A549 (cell line): ENCODE data around the gene ACSL4. TPM values are rescaled to one million over a fixed set of nuclear protein-coding genes. Genes with fewer than 3 reads are reported as not detected.

Experiments
- ATAC-seq, 2 experiments: fragments of 200-7000 bp in 1 of 2; fragments of >200 bp in 1 of 2; cut with Nextera tagmentation in 1 of 2; cut with Tn5 transposase in 1 of 2; 3 replicates each; pipeline versions ENCODE4 v1.8.0 to v1.9.1; 2018 to 2020; ENCODE audit warnings: mild to moderate bottlenecking in 1 of 2, moderate library complexity in 1 of 2
- CTCF ChIA-PET: fragments of 300-600 bp; sonication (Branson Sonifier 250); formaldehyde crosslinking; extraction: SDS; loops from one replicate; lab custom pipeline; 2021; ENCODE audit warnings: antibody characterized with exemption, inconsistent platforms; lab: Yijun Ruan, JAX
- POLR2A ChIA-PET: fragments of 350-600 bp; formaldehyde crosslinking; extraction: SDS; loops from one replicate; lab custom pipeline; 2021; ENCODE audit warnings: antibody characterized with exemption, inconsistent platforms; lab: Yijun Ruan, JAX
- DNase-seq, 2 experiments: peaks; one replicate each; pipeline versions ENCODE4 v3.0.0 to v3.0.0-alpha.2; 2011 to 2016; ENCODE audit warnings: low read depth in 1 of 2, low spot score in 1 of 2
- FAIRE-seq: peaks from 2 replicates; lab custom pipeline; 2011; peaks lifted over from hg19 to GRCh38; lab: Jason Lieb, UNC
- H3K27ac ChIP-seq, 2 experiments: fragments of >200 bp; sonication (Bioruptor Twin); formaldehyde crosslinking; 3 replicates each; pipeline ENCODE4 v1.5.1; 2016 to 2017
- H3K4me1 ChIP-seq: fragments of >200 bp; sonication (Bioruptor Twin); formaldehyde crosslinking; 3 replicates; pipeline ENCODE4 v1.6.1; 2016
- H3K4me2 ChIP-seq: fragments of >200 bp; sonication (Bioruptor Twin); formaldehyde crosslinking; 3 replicates; pipeline ENCODE4 v1.6.1; 2016
- H3K4me3 ChIP-seq: fragments of >200 bp; sonication (Bioruptor Twin); formaldehyde crosslinking; 3 replicates; pipeline ENCODE4 v1.5.1; 2016
- H3K9me3 ChIP-seq: fragments of >200 bp; sonication (Bioruptor Twin); formaldehyde crosslinking; 3 replicates; pipeline ENCODE4 v1.6.1; 2016
- BHLHE40 ChIP-seq: IDR thresholded peaks from 2 replicates; pipeline ENCODE4 v1.6.1; 2012; ENCODE audit warnings: low read depth, low read length, inconsistent platforms
- CBX2 ChIP-seq: fragments of 200-600 bp; sonication (generic); IDR thresholded peaks from 2 replicates; pipeline ENCODE4 v1.6.1; 2016; ENCODE audit warnings: low read depth, mild to moderate bottlenecking, borderline replicate concordance
- CBX8 ChIP-seq: fragments of 200-600 bp; sonication (generic); IDR thresholded peaks from 2 replicates; pipeline ENCODE4 v1.6.1; 2016
- ELK1 ChIP-seq: fragments of 150-350 bp; IDR thresholded peaks from 2 replicates; pipeline ENCODE4 v1.6.1; 2014; ENCODE audit warnings: low read depth, mild to moderate bottlenecking, low read length
- FOSL2 ChIP-seq, 2 experiments: fragments of 450-650 bp in 1 of 2; fragments of >200 bp in 1 of 2; sonication (Bioruptor Twin) in 1 of 2; formaldehyde crosslinking; IDR thresholded peaks; 2 replicates each; pipeline versions ENCODE4 v1.5.0 to v1.6.1; 2016 to 2020; ENCODE audit warnings: mild to moderate bottlenecking in 1 of 2, moderate library complexity in 1 of 2
- GATA3 ChIP-seq: IDR thresholded peaks from 2 replicates; pipeline ENCODE4 v1.6.1; 2012; ENCODE audit warnings: borderline replicate concordance
- HDAC2 ChIP-seq: fragments of 200-600 bp; sonication (generic); IDR thresholded peaks from 2 replicates; pipeline ENCODE4 v1.6.1; 2016
- HEYL ChIP-seq: fragments of 250-450 bp; sonication (Bioruptor Pico); IDR thresholded peaks from 2 replicates; pipeline ENCODE4 v1.8.0; 2021; ENCODE audit warnings: mild to moderate bottlenecking, moderate library complexity
- HOXA7 ChIP-seq: fragments of 250-450 bp; sonication (Bioruptor Pico); IDR thresholded peaks from 2 replicates; pipeline ENCODE4 v1.5.0; 2020; ENCODE audit warnings: mild to moderate bottlenecking, moderate library complexity
- HOXB13 ChIP-seq: fragments of 250-450 bp; sonication (Bioruptor Pico); IDR thresholded peaks from 2 replicates; pipeline ENCODE4 v1.5.0; 2020; ENCODE audit warnings: low read depth, mild to moderate bottlenecking, moderate library complexity
- HOXB5 ChIP-seq: fragments of 250-450 bp; sonication (Bioruptor Pico); IDR thresholded peaks from 2 replicates; pipeline ENCODE4 v1.5.0; 2020; ENCODE audit warnings: mild to moderate bottlenecking, moderate library complexity
- JUNB ChIP-seq: fragments of >200 bp; sonication (Bioruptor Twin); formaldehyde crosslinking; IDR thresholded peaks from 2 replicates; pipeline ENCODE4 v1.6.1; 2016
- KDM1A ChIP-seq: fragments of 200-600 bp; sonication (generic); IDR thresholded peaks from 2 replicates; pipeline ENCODE4 v1.6.1; 2016; ENCODE audit warnings: low read depth, mild to moderate bottlenecking
- MAFK ChIP-seq: fragments of 450-650 bp; IDR thresholded peaks from 2 replicates; pipeline ENCODE4 v1.6.1; 2014; ENCODE audit not compliant: partially characterized antibody
- MAX ChIP-seq: IDR thresholded peaks from 2 replicates; pipeline ENCODE4 v1.6.1; 2012
- MYC ChIP-seq: IDR thresholded peaks from 2 replicates; pipeline ENCODE4 v1.6.1; 2012; ENCODE audit warnings: mild to moderate bottlenecking, inconsistent platforms, low read length, improper control_type of control experiment, borderline replicate concordance
- NFE2L2 ChIP-seq: fragments of 150-350 bp; conservative IDR thresholded peaks from 2 replicates; pipeline ENCODE4 v1.6.1; 2014; ENCODE audit warnings: low read length
- NPAS2 ChIP-seq: fragments of 250-450 bp; sonication (Bioruptor Pico); IDR thresholded peaks from 2 replicates; pipeline ENCODE4 v1.8.0; 2022; ENCODE audit warnings: mild to moderate bottlenecking, moderate library complexity, borderline replicate concordance
- PHF8 ChIP-seq: fragments of 200-600 bp; sonication (generic); IDR thresholded peaks from 2 replicates; pipeline ENCODE4 v1.6.1; 2016; ENCODE audit warnings: low read depth, mild to moderate bottlenecking, antibody characterized with exemption, moderate library complexity, borderline replicate concordance
- RCOR1 ChIP-seq: fragments of 150-350 bp; IDR thresholded peaks from 2 replicates; pipeline ENCODE4 v1.6.1; 2014; ENCODE audit warnings: antibody characterized with exemption, low read length, low read depth
- RFX5 ChIP-seq: fragments of 450-650 bp; IDR thresholded peaks from 2 replicates; pipeline ENCODE4 v1.7.1; 2014; ENCODE audit warnings: antibody characterized with exemption, mild to moderate bottlenecking, moderate library complexity
- TFCP2L1 ChIP-seq: fragments of 250-450 bp; sonication (Bioruptor Pico); IDR thresholded peaks from 2 replicates; pipeline ENCODE4 v1.5.0; 2021; ENCODE audit warnings: mild to moderate bottlenecking
- TP53 ChIP-seq: fragments of 250-450 bp; sonication (Bioruptor Pico); IDR thresholded peaks from 2 replicates; pipeline ENCODE4 v1.5.0; 2021; ENCODE audit warnings: mild to moderate bottlenecking, moderate library complexity
- ZFP36 ChIP-seq: fragments of 450-650 bp; IDR thresholded peaks from 2 replicates; pipeline ENCODE4 v1.6.1; 2014; ENCODE audit warnings: borderline replicate concordance; ENCODE audit not compliant: partially characterized antibody
- WGBS: methylation state at CpG from one replicate; pipeline ENCODE4 v1.1.6; 2017; ENCODE audit errors: missing lambda C conversion rate; 5-methylcytosine and 5-hydroxymethylcytosine counted together
- polyA plus RNA-seq, 4 experiments: library from polyadenylated mRNA; depleted of rRNA in 3 of 4; stranded (reverse); fragments of >200 nt; fragmentation: RNase III in 1 of 4; extraction: RNeasy Plus Mini Kit Qiagen cat#74134 plus additional on column Dnase treatment in 1 of 4; gene quantifications; 2 replicates in 3 of 4; 3 replicates in 1 of 4; pipeline ENCODE4 v1.2.3, GENCODE V29; 2011 to 2017
- TF ChIP-seq, protein P1 (sequence below): fragments of >200 bp; sonication (Bioruptor Twin); formaldehyde crosslinking; IDR thresholded peaks from 2 replicates; pipeline ENCODE4 v1.6.1; 2016
- TF ChIP-seq, protein P2 (sequence below): fragments of >200 bp; sonication (Bioruptor Twin); formaldehyde crosslinking; IDR thresholded peaks from 3 replicates; pipeline ENCODE4 v1.5.1; 2016

Gene ACSL4
- polyA plus RNA-seq, 2 of the 4 experiments (the other 2 are of a cell fraction) = 31.6 to 36.8 TPM

- TF ChIP-seq RCOR1 (no peak), MAX (no peak)
Measured at GRCh38 chrX:109614951-109615350, 118.1 kb downstream of the ACSL4 start (continued).

DNA sequence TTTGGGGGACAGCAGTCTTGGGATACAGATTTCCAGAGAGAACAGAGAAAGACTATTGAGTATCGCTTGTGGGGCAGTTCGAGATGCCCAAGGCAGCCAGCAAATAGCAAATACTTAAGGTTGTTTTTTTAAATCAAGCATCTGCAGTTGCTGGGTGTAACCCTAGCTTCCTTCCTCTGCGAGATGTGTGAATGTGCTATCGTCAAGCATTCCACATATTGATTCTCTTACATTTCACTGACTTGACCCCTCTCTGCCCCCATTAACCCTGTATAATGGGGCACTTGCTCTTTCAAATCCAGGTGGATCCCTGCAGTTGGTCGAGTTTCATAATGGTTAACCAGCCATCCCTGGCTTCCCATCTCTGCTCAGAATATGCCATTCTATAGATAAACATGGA is 131.6 kb downstream of the ACSL4 start:
- H3K4me1 ChIP-seq = no peaks in the 10 kb centered on the region
- 53% methylated on average over 5 of the region's 5 CpGs for WGBS
- ChIA-PET CTCF (interaction anchor here (1.1 kb wide), 1 partner anchor 117 kb away, joined by 3 read pairs; no protein-coding TSS in a partner anchor), POLR2A (no interaction called here)
- no peaks in the 10 kb centered on the region for H3K9me3 ChIP-seq
- DNase-seq = no peak
- H3K4me2 ChIP-seq = no peak overlapping the region
- FAIRE-seq = no peak
- no peak overlapping the region for H3K4me3 ChIP-seq
- TF ChIP-seq CBX2 = no peak
- TF ChIP-seq RFX5 = no peak
- no peak for TF ChIP-seq HEYL (CRISPR knock-in tag)
- TF ChIP-seq HOXB13 (CRISPR knock-in tag) = no peak
- TF ChIP-seq, protein P1, sequence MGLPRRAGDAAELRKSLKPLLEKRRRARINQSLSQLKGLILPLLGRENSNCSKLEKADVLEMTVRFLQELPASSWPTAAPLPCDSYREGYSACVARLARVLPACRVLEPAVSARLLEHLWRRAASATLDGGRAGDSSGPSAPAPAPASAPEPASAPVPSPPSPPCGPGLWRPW = no peak
- TF ChIP-seq MYC = no peak
- TF ChIP-seq JUNB = no peak
- TF ChIP-seq KDM1A = no peak
- no peak for TF ChIP-seq NPAS2
- TF ChIP-seq BHLHE40 = no peak
- TF ChIP-seq TP53 (CRISPR knock-in tag) = no peak
- TF ChIP-seq ZFP36 = no peak
- TF ChIP-seq GATA3 = no peak
- TF ChIP-seq HOXA7 = no peak
- no peak overlapping the region for H3K27ac ChIP-seq
- ATAC-seq = no peak

- ATAC-seq = no peak
- no peak overlapping the region for H3K4me3 ChIP-seq
- DNase-seq = no peak
- no peak overlapping the region for H3K4me2 ChIP-seq
- no peak overlapping the region for H3K27ac ChIP-seq
- FAIRE-seq = no peak
- WGBS = 41% methylated on average over 16 of the region's 16 CpGs
- TF ChIP-seq HOXB5 (CRISPR knock-in tag) = no peak
- no peak for TF ChIP-seq BHLHE40
- TF ChIP-seq, protein P2, sequence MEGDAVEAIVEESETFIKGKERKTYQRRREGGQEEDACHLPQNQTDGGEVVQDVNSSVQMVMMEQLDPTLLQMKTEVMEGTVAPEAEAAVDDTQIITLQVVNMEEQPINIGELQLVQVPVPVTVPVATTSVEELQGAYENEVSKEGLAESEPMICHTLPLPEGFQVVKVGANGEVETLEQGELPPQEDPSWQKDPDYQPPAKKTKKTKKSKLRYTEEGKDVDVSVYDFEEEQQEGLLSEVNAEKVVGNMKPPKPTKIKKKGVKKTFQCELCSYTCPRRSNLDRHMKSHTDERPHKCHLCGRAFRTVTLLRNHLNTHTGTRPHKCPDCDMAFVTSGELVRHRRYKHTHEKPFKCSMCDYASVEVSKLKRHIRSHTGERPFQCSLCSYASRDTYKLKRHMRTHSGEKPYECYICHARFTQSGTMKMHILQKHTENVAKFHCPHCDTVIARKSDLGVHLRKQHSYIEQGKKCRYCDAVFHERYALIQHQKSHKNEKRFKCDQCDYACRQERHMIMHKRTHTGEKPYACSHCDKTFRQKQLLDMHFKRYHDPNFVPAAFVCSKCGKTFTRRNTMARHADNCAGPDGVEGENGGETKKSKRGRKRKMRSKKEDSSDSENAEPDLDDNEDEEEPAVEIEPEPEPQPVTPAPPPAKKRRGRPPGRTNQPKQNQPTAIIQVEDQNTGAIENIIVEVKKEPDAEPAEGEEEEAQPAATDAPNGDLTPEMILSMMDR = no peak
- ChIA-PET CTCF (no interaction called here), POLR2A (no interaction called here)
- H3K4me1 ChIP-seq = no peaks in the 10 kb centered on the region
- no peaks in the 10 kb centered on the region for H3K9me3 ChIP-seq
Measured at GRCh38 chrX:109600237-109600651, 132.8 kb downstream of the ACSL4 start.

DNA sequence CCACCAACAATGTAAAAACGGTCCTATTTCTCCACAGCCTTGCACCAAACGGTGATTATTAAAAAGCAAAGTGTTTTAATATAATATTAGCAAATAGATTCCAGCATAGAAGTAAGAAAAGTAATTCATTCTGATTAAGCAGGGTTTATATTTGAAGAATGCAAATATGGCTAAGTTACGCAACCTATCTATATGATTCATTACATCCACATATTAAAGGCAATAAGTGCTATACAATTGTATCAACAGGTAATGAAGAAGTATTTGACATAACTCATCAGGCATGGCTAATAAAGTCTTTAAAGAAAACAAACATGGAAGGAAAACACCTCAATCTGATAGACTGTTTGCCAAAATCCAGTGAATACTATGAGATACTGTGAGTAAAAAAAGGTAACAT is 137.0 kb downstream of the ACSL4 start:
- Histone ChIP-seq H3K4me1 (no peaks in the 10 kb centered on the region), H3K9me3 (no peaks in the 10 kb centered on the region), H3K4me3 (no peak overlapping the region), H3K4me2 (no peak overlapping the region), H3K27ac (no peak overlapping the region)
- 32% methylated on average over 3 of the region's 3 CpGs for WGBS
- ChIA-PET CTCF (interaction anchor here (1.0 kb wide), 1 partner anchor 40 kb away, joined by 3 read pairs; no protein-coding TSS in a partner anchor), POLR2A (no interaction called here)
- no peak for ATAC-seq
- DNase-seq = no peak
- FAIRE-seq = no peak
- TF ChIP-seq GATA3 = no peak
- no peak for TF ChIP-seq FOSL2 (IDR thresholded peaks at IDR 0.05)
- no peak for TF ChIP-seq FOSL2 (CRISPR knock-in tag; IDR thresholded peaks at IDR 0.05)
- no peak for TF ChIP-seq HDAC2
- TF ChIP-seq TFCP2L1 = no peak
- TF ChIP-seq NFE2L2 = no peak
- TF ChIP-seq, protein P1 = no peak
- no peak for TF ChIP-seq MAFK
- no peak for TF ChIP-seq MAX
- no peak for TF ChIP-seq ELK1
- no peak for TF ChIP-seq RFX5
- no peak for TF ChIP-seq CBX8
- TF ChIP-seq RCOR1 = no peak
- no peak for TF ChIP-seq PHF8
